T-cell (primary cell): Measurements from ENCODE around the gene DAPK2. TPM values are rescaled to one million over a fixed set of nuclear protein-coding genes. Genes with fewer than 3 reads are reported as not detected.
A peak's percentile ranks its signal among the peaks of the same experiment; 100 is the strongest.

ENCODE experiments used
- ATAC-seq, 4 experiments: fragments of 200-7000 bp in 3 of 4; fragments of 150-1000 bp in 1 of 4; cut with Tn5 transposase; replicated peaks in 1 of 4; 1 replicate in 3 of 4; 2 replicates in 1 of 4; pipeline ENCODE4 v1.10.0; 2021; ENCODE audit warnings: moderate library complexity in 3 of 4, mild to moderate bottlenecking in 2 of 4, moderate number of reproducible peaks in 1 of 4
- CTCF ChIA-PET, 2 donors: fragments of 300-600 bp; sonication (Branson Sonifier 250); formaldehyde crosslinking; loops; one replicate each; lab custom pipeline; 2022; ENCODE audit warnings: antibody characterized with exemption in 2 of 2; lab: Charles Lee
- POLR2A ChIA-PET, 2 donors: fragments of 300-600 bp; sonication (Branson Sonifier 250); formaldehyde crosslinking; loops; one replicate each; lab custom pipeline; 2022; ENCODE audit warnings: antibody characterized with exemption in 2 of 2; lab: Charles Lee
- DNase-seq, 35 experiments: peaks; one replicate each; pipeline versions ENCODE4 v3.0.0 to v3.0.0-alpha.2; 2013 to 2023
- H3K27ac ChIP-seq: one replicate; pipeline ENCODE4 v1.5.1; 2013; ENCODE audit warnings: low read length
- H3K27me3 ChIP-seq, 2 experiments: replicated peaks in 1 of 2; 1 replicate in 1 of 2; 2 replicates in 1 of 2; pipeline versions ENCODE4 v1.6.1 to v1.7.0; 2013; ENCODE audit warnings: low read length in 1 of 2, mixed read lengths in 1 of 2; ENCODE audit not compliant: control insufficient read depth in 2 of 2, insufficient read depth in 2 of 2; ENCODE audit errors: extremely low read depth in 1 of 2
- H3K36me3 ChIP-seq, 2 donors: 1 replicate in 1 of 2; 2 replicates in 1 of 2; pipeline versions ENCODE4 v1.6.1 to v1.7.0; 2013; ENCODE audit warnings: low read length in 1 of 2; ENCODE audit not compliant: control insufficient read depth in 2 of 2, insufficient read depth in 1 of 2; ENCODE audit errors: extremely low read depth in 1 of 2
- H3K4me1 ChIP-seq, 2 experiments: 1 replicate in 1 of 2; 2 replicates in 1 of 2; pipeline versions ENCODE4 v1.6.1 to v1.7.0; 2013; ENCODE audit warnings: low read length in 2 of 2, mixed read lengths in 1 of 2; ENCODE audit not compliant: insufficient read depth in 2 of 2, control insufficient read depth in 1 of 2; ENCODE audit errors: extremely low read depth in 1 of 2
- H3K4me3 ChIP-seq, 2 donors: 1 replicate in 1 of 2; 2 replicates in 1 of 2; pipeline versions ENCODE4 v1.5.1 to v1.7.0; 2013; ENCODE audit warnings: mild to moderate bottlenecking in 2 of 2, low read length in 1 of 2, moderate library complexity in 1 of 2; ENCODE audit not compliant: control insufficient read depth in 1 of 2; ENCODE audit errors: extremely low read depth in 1 of 2
- H3K9me3 ChIP-seq: 2 replicates; pipeline ENCODE4 v1.7.0; 2013
- H3K27ac Mint-ChIP-seq, 2 donors: one replicate each; pipeline ENCODE4 v1.8.0; 2020 to 2021; ENCODE audit warnings: mild to moderate bottlenecking in 2 of 2, mixed read lengths in 2 of 2
- H3K27me3 Mint-ChIP-seq, 2 donors: one replicate each; pipeline ENCODE4 v1.8.0; 2021 to 2022; ENCODE audit warnings: mixed read lengths in 2 of 2
- H3K36me3 Mint-ChIP-seq: one replicate; pipeline ENCODE4 v1.8.0; 2021; ENCODE audit warnings: mixed read lengths
- H3K4me1 Mint-ChIP-seq, 3 donors: one replicate each; pipeline ENCODE4 v1.8.0; 2020 to 2022; ENCODE audit warnings: mixed read lengths in 3 of 3, mild to moderate bottlenecking in 1 of 3
- H3K4me3 Mint-ChIP-seq, 3 donors: one replicate each; pipeline ENCODE4 v1.8.0; 2020 to 2022; ENCODE audit warnings: mild to moderate bottlenecking in 3 of 3, mixed read lengths in 3 of 3, moderate library complexity in 3 of 3
- H3K9me3 Mint-ChIP-seq, 3 donors: one replicate each; pipeline ENCODE4 v1.8.0; 2020 to 2022; ENCODE audit warnings: mixed read lengths in 3 of 3
- WGBS: methylation state at CpG from one replicate; pipeline ENCODE4 v1.1.5; 2013; ENCODE audit warnings: missing lambda C conversion rate; ENCODE audit not compliant: insufficient coverage; 5-methylcytosine and 5-hydroxymethylcytosine counted together
- total RNA-seq, 35 experiments: library from RNA in 6 of 35; stranded (reverse) in 6 of 35; fragments of 120-200 nt in 1 of 35; gene quantifications; one replicate each; pipeline versions ENCODE4 v1.2.1 to v1.2.4 and lab custom pipeline; 2013 to 2026

DAPK2 gene
- total RNA-seq, 5 donors from 2014 or later (not counting 1 experiment from before 2014, with no cell fraction given): 0.78 to 23.5 (median 6.1) TPM

DNA sequence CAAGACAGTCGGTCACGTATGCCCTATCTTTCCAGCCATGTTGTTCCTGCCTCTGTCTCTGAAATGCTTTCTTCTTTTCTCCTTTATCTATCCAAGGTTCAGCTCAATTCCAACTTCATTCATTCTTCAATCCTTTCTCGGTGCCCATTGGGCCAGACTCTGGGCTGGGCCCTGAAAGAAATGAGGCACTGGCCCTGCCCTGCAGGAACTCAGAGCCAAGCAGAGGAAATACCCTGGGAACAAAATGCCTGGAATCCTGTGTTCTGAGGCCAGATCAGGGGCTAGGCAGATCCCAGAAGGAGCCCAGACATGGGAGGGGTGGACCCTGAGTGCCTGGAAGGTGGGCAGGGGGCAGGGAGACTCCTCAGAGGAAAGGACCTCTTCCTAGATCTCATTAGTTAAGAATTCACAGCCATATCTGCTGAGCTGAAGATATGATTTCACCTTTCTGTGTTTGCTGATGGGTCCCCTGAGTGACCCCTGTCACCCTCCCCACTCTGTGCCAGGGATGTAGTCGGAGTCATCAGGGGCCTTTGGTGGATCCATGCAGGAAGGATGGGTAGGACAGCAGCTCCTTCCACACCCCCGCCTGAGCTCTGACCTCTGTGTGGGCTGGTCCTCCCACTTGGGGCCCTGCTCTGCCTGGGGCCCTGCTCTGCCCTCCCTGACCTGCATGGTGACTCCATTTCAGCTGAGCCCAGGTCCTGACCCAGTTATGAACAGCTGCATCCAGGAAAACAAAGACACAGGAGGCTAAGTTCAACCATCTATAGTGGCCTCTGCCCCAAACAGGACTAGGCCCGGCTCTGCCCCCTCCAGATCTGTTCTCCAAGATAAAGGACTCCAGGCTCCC, 5.3 kb upstream of the DAPK2 start:
- peaks cover 7 to 13% of the 10 kb centered on the region in 2 donors for H3K27me3 Mint-ChIP-seq
- H3K4me3 Mint-ChIP-seq: no peak overlapping the region
- ChIA-PET POLR2A (no interaction called here), CTCF (no interaction called here)
- Histone ChIP-seq H3K4me3 (no peak overlapping the region), H3K36me3 (no peaks in the 10 kb centered on the region), H3K4me1 (peaks cover 0 to 7% of the 10 kb centered on the region in 2 experiments), H3K27me3 (peaks cover 0 to 24% of the 10 kb centered on the region in 2 experiments), H3K27ac (no peak overlapping the region), H3K9me3 (no peaks in the 10 kb centered on the region)
- no peaks in the 10 kb centered on the region for H3K9me3 Mint-ChIP-seq
- no peak for ATAC-seq
- H3K27ac Mint-ChIP-seq: peak overlapping the region in 1 of 2 donors; percentile 50
- WGBS: 94% methylated on average over 4 of the region's 6 CpGs
- DNase-seq: no peak
- no peaks in the 10 kb centered on the region for H3K36me3 Mint-ChIP-seq
- peaks cover 4 to 14% (median 5%) of the 10 kb centered on the region in 3 donors for H3K4me1 Mint-ChIP-seq

DNA sequence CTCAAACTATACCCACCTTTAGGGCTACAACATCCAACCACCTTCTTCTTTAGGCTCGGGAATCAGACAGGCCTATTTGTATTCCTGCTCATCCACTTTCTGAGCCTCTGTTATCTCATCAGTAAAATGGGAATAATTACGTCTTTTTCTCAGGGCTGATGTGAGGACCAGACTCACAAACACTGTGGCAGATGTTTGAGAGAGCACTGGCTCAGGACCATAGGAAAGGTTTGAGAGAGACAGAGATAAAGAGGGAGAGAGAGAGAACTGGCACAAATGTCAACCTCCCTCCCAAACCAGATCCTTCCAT, 4.8 kb upstream of the DAPK2 start:
- Histone ChIP-seq H3K27me3 (peaks cover 0 to 26% of the 10 kb centered on the region in 2 experiments), H3K4me3 (no peak overlapping the region), H3K4me1 (peaks cover 0 to 10% of the 10 kb centered on the region in 2 experiments), H3K9me3 (no peaks in the 10 kb centered on the region), H3K36me3 (no peaks in the 10 kb centered on the region), H3K27ac (no peak overlapping the region)
- Mint-ChIP-seq H3K27ac (no peak overlapping the region), H3K9me3 (no peaks in the 10 kb centered on the region), H3K27me3 (peaks cover 8 to 13% of the 10 kb centered on the region in 2 donors), H3K4me1 (peaks cover 6 to 16% (median 7%) of the 10 kb centered on the region in 3 donors), H3K36me3 (no peaks in the 10 kb centered on the region), H3K4me3 (no peak overlapping the region)
- no CpG with 5 or more reads among the region's 2 CpGs for WGBS
- CTCF ChIA-PET: no interaction called here
- DNase-seq (no peak), ATAC-seq (no peak)
- POLR2A ChIA-PET: interaction anchor here in 1 of 2 donors (0.5 kb wide), 1 partner anchor 191 kb away, joined by 4 read pairs; no protein-coding TSS in a partner anchor

DNA sequence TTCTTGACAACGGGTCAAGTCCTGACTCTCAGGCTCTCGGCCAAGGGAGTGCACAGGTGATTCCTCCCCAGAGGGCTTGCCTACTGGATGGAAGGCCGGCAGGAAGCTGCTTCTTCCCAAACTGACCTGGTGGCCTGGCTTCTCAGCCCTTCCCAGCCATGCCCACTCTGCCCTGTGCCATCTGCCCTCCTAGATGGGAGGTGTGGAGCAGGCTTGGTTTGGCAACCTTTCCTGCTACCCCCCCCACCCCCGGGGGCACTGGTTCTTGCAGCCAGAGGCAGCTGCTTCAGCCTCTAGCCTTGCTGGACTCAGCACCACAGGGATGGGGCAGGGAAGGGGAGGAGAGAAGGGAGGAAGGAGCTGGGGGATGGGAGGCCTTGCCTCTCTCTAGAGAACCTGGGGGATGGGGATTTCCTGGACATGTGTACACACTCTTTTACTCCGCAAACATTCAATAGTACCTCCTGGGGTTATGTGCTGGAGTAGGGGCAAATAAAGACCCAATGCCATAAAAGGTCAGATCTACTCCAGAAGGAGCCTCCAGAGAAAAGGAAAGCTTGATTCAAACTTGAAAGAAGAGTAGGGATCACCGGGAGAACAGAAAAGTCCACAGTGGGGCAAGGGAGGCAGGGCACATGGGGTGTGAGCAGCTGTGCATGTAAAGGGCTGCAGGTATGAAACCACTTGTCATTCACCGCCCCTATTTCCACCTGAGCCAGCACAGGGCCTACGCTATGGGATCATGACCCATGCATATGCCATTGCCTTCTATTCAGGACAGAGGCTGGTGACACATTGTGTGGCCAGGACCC, 4.2 kb upstream of the DAPK2 start:
- peaks cover 8 to 13% of the 10 kb centered on the region in 2 donors for H3K27me3 Mint-ChIP-seq
- H3K4me3 Mint-ChIP-seq: no peak overlapping the region
- CTCF ChIA-PET: interaction anchor here (0.6 to 0.7 kb wide), 2 partner anchors 18 to 932 kb away, joined by 3 to 6 read pairs; no protein-coding TSS in a partner anchor
- H3K9me3 ChIP-seq: no peaks in the 10 kb centered on the region
- no peak overlapping the region for H3K4me3 ChIP-seq
- peaks cover 0 to 30% of the 10 kb centered on the region in 2 experiments for H3K27me3 ChIP-seq
- H3K36me3 ChIP-seq: no peaks in the 10 kb centered on the region
- no peak overlapping the region for H3K27ac ChIP-seq
- H3K4me1 ChIP-seq: peaks cover 0 to 14% of the 10 kb centered on the region in 2 experiments
- peaks cover 7 to 18% (median 8%) of the 10 kb centered on the region in 3 donors for H3K4me1 Mint-ChIP-seq
- POLR2A ChIA-PET: interaction anchor here in 1 of 2 donors (0.5 kb wide), 1 partner anchor 190 kb away, joined by 4 read pairs; no protein-coding TSS in a partner anchor
- DNase-seq: no peak
- no peak for ATAC-seq
- WGBS: 94% methylated on average over 4 of the region's 8 CpGs
- H3K36me3 Mint-ChIP-seq: no peaks in the 10 kb centered on the region
- H3K27ac Mint-ChIP-seq: no peak overlapping the region
- H3K9me3 Mint-ChIP-seq: no peaks in the 10 kb centered on the region

DNA sequence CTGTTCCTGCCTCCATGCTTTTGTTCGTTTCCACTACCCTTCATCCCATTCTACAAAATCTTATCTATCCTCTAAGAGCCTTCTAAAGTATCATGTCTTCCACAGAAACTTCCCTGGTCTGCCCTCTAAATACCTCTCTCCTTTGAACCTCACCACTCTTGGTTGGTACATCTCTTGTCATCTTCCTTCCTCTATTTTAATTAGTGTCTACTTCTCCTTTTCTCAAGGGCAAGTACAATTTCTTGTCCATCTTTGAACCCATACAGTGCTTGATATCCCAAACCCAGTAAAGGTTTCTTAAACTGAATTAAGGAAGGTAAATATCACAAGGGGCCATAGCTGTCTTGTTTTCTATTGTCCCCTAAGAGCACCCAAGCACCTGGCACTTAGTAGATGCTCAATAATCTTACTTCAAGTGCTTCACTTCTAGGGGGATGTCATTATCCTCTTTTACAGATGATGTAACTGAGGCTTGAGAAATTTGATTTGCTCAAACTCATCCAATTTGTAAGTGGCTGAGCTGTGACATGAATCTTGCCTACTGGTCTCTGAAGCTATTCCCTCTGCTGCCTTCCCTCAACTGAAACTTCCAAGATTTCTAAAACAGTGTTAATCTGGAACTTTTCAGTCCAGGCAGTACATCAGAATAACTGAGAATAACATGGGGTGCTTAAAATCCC, 2.6 kb upstream of the DAPK2 start:
- ChIA-PET CTCF (interaction anchor here in 1 of 2 donors (0.6 kb wide), 1 partner anchor 223 kb away, joined by 4 read pairs; no protein-coding TSS in a partner anchor), POLR2A (no interaction called here)
- Mint-ChIP-seq H3K9me3 (no peaks in the 10 kb centered on the region), H3K27ac (no peak overlapping the region), H3K4me1 (peaks cover 7 to 28% (median 11%) of the 10 kb centered on the region in 3 donors), H3K27me3 (peaks cover 8 to 13% of the 10 kb centered on the region in 2 donors), H3K4me3 (no peak overlapping the region), H3K36me3 (no peaks in the 10 kb centered on the region)
- Histone ChIP-seq H3K27me3 (peaks cover 0 to 39% of the 10 kb centered on the region in 2 experiments), H3K9me3 (no peaks in the 10 kb centered on the region), H3K36me3 (no peaks in the 10 kb centered on the region), H3K27ac (no peak overlapping the region), H3K4me3 (no peak overlapping the region), H3K4me1 (peaks cover 0 to 17% of the 10 kb centered on the region in 2 experiments)
- DNase-seq (no peak), ATAC-seq (no peak)
- 100% methylated on average over 1 of the region's 1 CpG for WGBS

DNA sequence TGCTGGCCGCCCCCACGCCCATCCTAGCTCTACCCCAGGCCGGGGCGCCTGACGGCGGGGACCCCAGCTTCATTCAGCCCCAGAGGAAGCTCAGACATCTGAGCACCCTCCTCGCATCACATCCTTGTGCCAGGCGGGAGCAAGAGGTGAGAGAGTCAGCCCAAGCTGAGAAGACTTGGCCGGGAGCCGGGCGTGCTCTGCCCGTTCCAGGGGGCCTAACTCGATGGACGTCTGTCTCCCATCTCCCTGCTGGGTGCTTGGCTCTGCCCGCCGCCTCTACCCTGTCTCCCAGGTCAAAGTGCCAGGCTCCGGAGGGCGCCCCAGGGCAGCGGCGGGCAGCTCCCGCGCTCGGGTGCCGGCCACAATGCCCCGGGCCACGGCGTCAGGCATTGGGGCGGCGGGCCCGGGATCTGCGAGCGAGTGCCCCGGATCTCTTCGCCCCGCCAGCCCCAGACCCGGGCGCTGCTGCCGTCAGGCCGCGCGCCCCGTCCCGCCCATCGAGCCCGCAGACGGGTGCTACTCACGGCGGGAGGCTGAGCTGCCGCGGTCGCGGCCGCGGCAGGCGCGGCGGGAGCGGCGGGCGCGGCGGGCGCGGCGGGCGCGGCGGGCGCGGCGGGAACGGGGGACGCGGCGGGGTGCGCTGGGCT, 388 bp downstream of the DAPK2 start:
- Mint-ChIP-seq H3K4me1 (peaks cover 7 to 28% (median 11%) of the 10 kb centered on the region in 3 donors), H3K27me3 (peaks cover 7 to 13% of the 10 kb centered on the region in 2 donors), H3K4me3 (peak overlapping the region; percentile 54 to 81 (median 69)), H3K9me3 (no peaks in the 10 kb centered on the region), H3K36me3 (no peaks in the 10 kb centered on the region), H3K27ac (no peak overlapping the region)
- POLR2A ChIA-PET: interaction anchor here in 1 of 2 donors (0.6 kb wide), 1 partner anchor 105 kb away, joined by 3 read pairs; no protein-coding TSS in a partner anchor
- Histone ChIP-seq H3K27ac (no peak overlapping the region), H3K36me3 (no peaks in the 10 kb centered on the region), H3K4me1 (peaks cover 0 to 17% of the 10 kb centered on the region in 2 experiments), H3K9me3 (no peaks in the 10 kb centered on the region), H3K27me3 (peaks cover 0 to 41% of the 10 kb centered on the region in 2 experiments), H3K4me3 (peak overlapping the region in 1 of 2 donors; percentile 29)
- WGBS: 19% methylated on average over 58 of the region's 76 CpGs
- CTCF ChIA-PET: interaction anchor here (0.6 to 1.8 kb wide), 14 partner anchors 36 to 436 kb away, joined by 3 to 27 read pairs (median 5); no protein-coding TSS in a partner anchor
- DNase-seq: peak in 5 of 35 experiments; percentile 7 to 25 (median 16)
- ATAC-seq: peak; percentile 48 to 69 (median 61)
